HEK293T (cell line): Measurements from ENCODE around the gene RASL10A.

ENCODE experiments used
- CTCF ChIA-PET: fragments of 350-600 bp; formaldehyde crosslinking; extraction: SDS; loops from one replicate; lab custom pipeline; 2021; ENCODE audit warnings: antibody characterized with exemption, inconsistent platforms; lab: Yijun Ruan, JAX
- POLR2A ChIA-PET: fragments of 350-600 bp; formaldehyde crosslinking; extraction: SDS; loops from one replicate; lab custom pipeline; 2020; ENCODE audit warnings: antibody characterized with exemption, inconsistent platforms; lab: Yijun Ruan, JAX
- DNase-seq: peaks from one replicate; pipeline ENCODE4 v3.0.0; 2012; ENCODE audit warnings: mixed read lengths; ENCODE audit errors: extremely low spot score
- ARNT ChIP-seq: fragments of 450-650 bp; IDR thresholded peaks from 2 replicates; pipeline ENCODE4 v1.6.1; 2017; ENCODE audit warnings: mild to moderate bottlenecking
- BHLHE40 ChIP-seq: fragments of 450-650 bp; IDR thresholded peaks from 2 replicates; pipeline ENCODE4 v1.6.1; 2016; ENCODE audit warnings: mild to moderate bottlenecking, moderate library complexity, borderline replicate concordance
- CTBP1 ChIP-seq: fragments of 450-650 bp; IDR thresholded peaks from 2 replicates; pipeline ENCODE4 v1.6.1; 2016; ENCODE audit warnings: borderline replicate concordance
- ELF4 ChIP-seq: fragments of 450-650 bp; IDR thresholded peaks from 2 replicates; pipeline ENCODE4 v1.6.1; 2017; ENCODE audit warnings: antibody characterized with exemption
- FOXA1 ChIP-seq: fragments of 450-650 bp; IDR thresholded peaks from 2 replicates; pipeline ENCODE4 v1.6.1; 2016; ENCODE audit warnings: mild to moderate bottlenecking
- FOXK2 ChIP-seq: fragments of 450-650 bp; IDR thresholded peaks from 2 replicates; pipeline ENCODE4 v1.6.1; 2016; ENCODE audit warnings: mild to moderate bottlenecking
- FOXM1 ChIP-seq: fragments of 450-650 bp; IDR thresholded peaks from 2 replicates; pipeline ENCODE4 v1.6.1; 2017; ENCODE audit warnings: mild to moderate bottlenecking, borderline replicate concordance
- HDGF ChIP-seq: fragments of 450-650 bp; IDR thresholded peaks from 2 replicates; pipeline ENCODE4 v1.6.1; 2017; ENCODE audit warnings: antibody characterized with exemption, borderline replicate concordance
- L3MBTL2 ChIP-seq: fragments of 450-650 bp; conservative IDR thresholded peaks from 2 replicates; pipeline ENCODE4 v1.6.1; 2016; ENCODE audit warnings: mild to moderate bottlenecking
- LEF1 ChIP-seq: fragments of 450-650 bp; IDR thresholded peaks from 2 replicates; pipeline ENCODE4 v1.6.1; 2017; ENCODE audit warnings: mild to moderate bottlenecking, borderline replicate concordance
- NFRKB ChIP-seq: fragments of 450-650 bp; IDR thresholded peaks from 2 replicates; pipeline ENCODE4 v1.6.1; 2016; ENCODE audit warnings: mild to moderate bottlenecking, moderate library complexity
- PKNOX1 ChIP-seq: fragments of 450-650 bp; IDR thresholded peaks from 2 replicates; pipeline ENCODE4 v1.6.1; 2016
- SP1 ChIP-seq: fragments of 450-650 bp; IDR thresholded peaks from 2 replicates; pipeline ENCODE4 v1.6.1; 2017
- SUZ12 ChIP-seq: fragments of 450-650 bp; IDR thresholded peaks from 2 replicates; pipeline ENCODE4 v1.6.1; 2016; ENCODE audit warnings: mild to moderate bottlenecking
- TARDBP ChIP-seq: fragments of 450-650 bp; IDR thresholded peaks from 2 replicates; pipeline ENCODE4 v1.6.1; 2016
- ZNF384 ChIP-seq: fragments of 450-650 bp; IDR thresholded peaks from 2 replicates; pipeline ENCODE4 v1.6.1; 2016

RASL10A gene

GRCh38 chr22:29330753-29331152 lies 15.3 kb upstream of the RASL10A start:
- ChIA-PET POLR2A (no interaction called here), CTCF (no interaction called here)
- TF ChIP-seq FOXM1 (no peak), ELF4 (no peak), HDGF (no peak), FOXK2 (no peak), PKNOX1 (no peak), SP1 (no peak), ARNT (no peak), CTBP1 (no peak), L3MBTL2 (no peak), BHLHE40 (no peak), LEF1 (no peak), TARDBP (no peak), ZNF384 (no peak), NFRKB (no peak), SUZ12 (no peak), FOXA1 (no peak)
- no peak for DNase-seq

GRCh38 chr22:29330291-29330690 lies 14.8 kb upstream of the RASL10A start:
- TF ChIP-seq NFRKB (no peak), FOXM1 (no peak), SUZ12 (no peak), SP1 (no peak)
- no peak for DNase-seq
- ChIA-PET CTCF (no interaction called here), POLR2A (no interaction called here)

GRCh38 chr22:29329581-29329980 lies 14.1 kb upstream of the RASL10A start:
- ChIA-PET CTCF (no interaction called here), POLR2A (no interaction called here)
- DNase-seq = no peak
- no peak for TF ChIP-seq FOXK2

GRCh38 chr22:29328566-29329500 lies 13.3 kb upstream of the RASL10A start:
- no peak for TF ChIP-seq BHLHE40
- TF ChIP-seq FOXA1 = no peak
- TF ChIP-seq CTBP1 = no peak
- TF ChIP-seq SP1 = no peak
- TF ChIP-seq ELF4 = no peak
- TF ChIP-seq TARDBP = no peak
- TF ChIP-seq HDGF = no peak
- TF ChIP-seq ZNF384 = no peak
- TF ChIP-seq ARNT = no peak
- TF ChIP-seq FOXM1 = no peak
- no peak for TF ChIP-seq L3MBTL2
- TF ChIP-seq SUZ12 = no peak
- TF ChIP-seq PKNOX1 = no peak
- TF ChIP-seq LEF1 = no peak
- TF ChIP-seq NFRKB = no peak
- no peak for TF ChIP-seq FOXK2
- CTCF ChIA-PET = interaction anchor here (1.2 kb wide), 1 partner anchor 15 kb away, joined by 4 read pairs; no protein-coding TSS in a partner anchor
- POLR2A ChIA-PET = no interaction called here
- no peak for DNase-seq

GRCh38 chr22:29328055-29328454 lies 12.6 kb upstream of the RASL10A start:
- ChIA-PET POLR2A (no interaction called here), CTCF (interaction anchor here (1.2 kb wide), 1 partner anchor 15 kb away, joined by 4 read pairs; no protein-coding TSS in a partner anchor)
- no peak for DNase-seq
- TF ChIP-seq ELF4 (no peak), CTBP1 (no peak), TARDBP (no peak), NFRKB (no peak), PKNOX1 (no peak), BHLHE40 (no peak)

GRCh38 chr22:29327089-29327764 lies 11.7 kb upstream of the RASL10A start:
- CTCF ChIA-PET = no interaction called here
- POLR2A ChIA-PET = no interaction called here
- no peak for TF ChIP-seq L3MBTL2
- no peak for TF ChIP-seq LEF1
- no peak for TF ChIP-seq ZNF384
- no peak for TF ChIP-seq NFRKB
- TF ChIP-seq SP1 = no peak
- TF ChIP-seq HDGF = no peak
- TF ChIP-seq FOXA1 = no peak
- TF ChIP-seq PKNOX1 = no peak
- TF ChIP-seq FOXK2 = no peak
- DNase-seq = no peak
